Renal pelvis (tissue), 4 donors: Measurements from ENCODE around the gene PICK1. TPM values are rescaled to one million over a fixed set of nuclear protein-coding genes. Genes with fewer than 3 reads are reported as not detected.

Source experiments
- DNase-seq: peaks from one replicate; pipeline ENCODE4 v3.0.0-alpha.2; 2013
- polyA plus RNA-seq, 3 donors: library from polyadenylated mRNA; unstranded; fragments of 120-200 nt; gene quantifications; one replicate each; pipeline ENCODE4 v1.2.1, GENCODE V29; 2013; ENCODE audit not compliant: insufficient read length in 3 of 3

Gene PICK1
- polyA plus RNA-seq, 3 donors = 34.8 to 43.7 (median 41.9) TPM

DNA sequence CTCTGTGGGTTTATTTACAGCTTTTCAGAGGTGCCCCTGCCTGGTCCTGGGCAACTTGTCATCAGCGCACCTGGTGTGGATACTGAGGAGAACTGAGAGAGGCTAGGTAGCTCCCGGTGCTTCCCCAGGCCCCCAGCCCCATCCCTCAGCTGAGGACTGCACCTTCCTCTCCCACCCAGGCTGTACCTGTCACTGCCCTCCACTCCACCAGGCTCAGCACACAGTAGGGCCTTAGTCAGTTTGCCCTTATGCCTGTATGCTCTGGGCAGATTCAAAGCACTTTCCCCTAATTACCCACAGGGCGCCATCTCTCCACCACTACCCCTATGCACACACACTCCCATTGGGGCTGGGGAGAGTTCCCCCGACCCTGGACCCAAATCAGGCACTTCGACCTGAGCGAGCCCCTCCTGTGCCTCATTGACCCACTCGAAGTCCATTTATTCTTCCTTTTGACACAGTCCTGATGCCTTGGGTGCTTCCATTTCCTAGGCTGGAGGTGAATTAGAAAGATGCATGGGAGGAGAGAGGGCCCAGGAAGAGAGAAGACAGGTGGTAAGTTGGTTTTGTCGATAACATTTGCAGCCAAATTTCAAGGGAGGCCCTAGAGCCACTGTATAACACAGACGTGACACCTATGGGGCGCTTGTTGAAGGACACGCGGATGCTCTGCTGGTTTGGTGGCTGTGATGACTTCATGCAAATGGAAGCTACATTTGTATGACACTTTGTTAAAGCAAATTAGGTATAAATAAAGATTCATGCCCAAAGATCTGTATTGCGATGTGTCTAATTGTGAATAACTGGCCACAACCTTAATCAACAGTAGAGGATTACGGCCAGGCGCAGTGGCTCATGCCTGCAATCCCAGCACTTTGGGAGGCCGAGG lies 13.8 kb upstream of the PICK1 start:
- no peak for DNase-seq

DNA sequence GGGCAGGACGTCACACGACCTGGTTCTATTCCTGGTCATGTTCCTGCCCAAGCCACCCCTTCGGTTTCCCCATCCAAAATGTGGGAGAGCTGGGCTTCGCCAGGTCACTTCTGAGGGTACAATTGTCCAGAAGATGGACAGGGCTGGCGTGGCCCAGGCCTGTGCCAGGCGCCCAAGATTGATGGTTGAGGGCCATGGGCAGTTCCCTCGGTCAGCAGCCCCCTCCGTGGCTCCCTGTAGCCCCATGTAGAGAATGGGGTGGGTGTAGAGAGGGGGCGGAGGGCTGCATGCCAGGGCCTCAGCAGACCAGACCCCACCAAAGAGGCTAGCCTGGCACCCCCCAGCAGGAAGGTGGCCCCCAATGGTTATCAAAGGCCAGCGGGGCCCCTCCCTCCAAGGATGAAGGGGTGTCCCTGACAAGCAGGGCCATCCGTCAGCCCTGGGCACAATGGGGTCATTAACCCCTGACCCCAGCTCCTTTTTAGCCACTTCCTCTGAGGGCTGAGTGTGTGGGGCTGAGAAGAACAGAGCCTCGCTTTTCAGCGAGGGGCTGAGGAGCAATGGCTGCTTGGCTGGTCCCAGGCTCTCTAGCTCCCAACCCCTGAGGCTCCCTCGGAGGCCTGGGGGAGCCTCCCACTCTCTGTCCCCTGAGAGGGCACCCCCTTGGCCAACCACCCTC lies 11.0 kb upstream of the PICK1 start:
- DNase-seq = no peak

DNA sequence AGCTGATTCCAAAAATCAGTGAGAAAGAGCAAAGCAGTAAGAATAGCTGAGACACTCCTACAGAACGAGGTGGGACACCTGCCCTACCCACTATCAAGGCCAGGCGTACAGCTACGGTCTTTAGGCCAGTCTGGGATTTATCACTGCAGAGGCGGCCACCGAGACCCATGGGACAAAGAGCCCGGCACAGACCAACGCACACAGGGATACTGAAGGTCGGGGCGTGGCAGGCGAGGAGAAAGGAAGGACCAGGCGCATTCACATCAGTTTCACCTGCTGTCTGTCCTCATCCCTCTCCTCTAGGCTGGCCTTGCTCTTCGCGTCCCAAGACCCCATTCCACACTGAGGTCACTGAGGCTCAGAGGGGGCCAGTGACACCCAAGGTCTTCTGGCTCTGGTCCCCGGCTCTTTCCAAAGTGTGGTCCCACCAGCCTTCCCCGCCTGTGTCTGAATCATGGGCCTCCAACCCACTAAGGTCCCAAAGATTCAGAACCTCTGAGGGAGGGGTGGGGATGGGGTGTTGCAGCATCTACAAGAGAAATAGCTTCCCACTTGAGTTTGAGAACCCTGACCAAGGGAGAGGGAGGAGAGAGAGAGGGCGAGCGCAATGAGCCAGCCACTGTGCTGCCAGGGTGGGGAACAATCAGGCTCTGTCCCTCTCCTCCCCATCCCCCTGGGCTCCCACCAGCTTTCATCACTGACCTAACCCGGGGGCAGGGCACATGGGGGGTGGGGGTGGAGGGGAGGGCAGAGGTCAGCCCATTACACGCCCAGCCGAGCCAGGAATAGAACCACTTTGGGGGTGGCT lies 7.2 kb upstream of the PICK1 start:
- DNase-seq = no peak

DNA sequence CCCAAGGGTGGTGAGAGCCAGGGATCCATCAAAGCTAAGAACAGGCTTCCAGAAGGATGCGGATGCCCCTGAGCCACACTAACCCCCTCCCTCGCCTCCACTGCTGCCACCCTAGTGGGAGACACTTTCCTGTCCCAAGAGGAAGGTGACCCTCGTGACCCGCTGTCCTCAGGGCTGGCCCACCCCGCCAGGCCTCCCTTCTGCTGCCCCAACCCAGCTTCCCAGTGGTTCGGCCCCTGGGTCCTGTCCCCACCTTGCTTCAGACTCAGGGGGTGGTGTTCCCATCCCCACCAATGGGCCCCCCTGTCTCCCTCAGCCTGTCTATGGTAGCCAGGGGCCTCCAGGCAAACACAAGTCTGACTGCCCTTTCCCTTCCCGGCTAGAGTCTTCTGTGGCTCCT lies 6.5 kb upstream of the PICK1 start:
- DNase-seq = no peak

DNA sequence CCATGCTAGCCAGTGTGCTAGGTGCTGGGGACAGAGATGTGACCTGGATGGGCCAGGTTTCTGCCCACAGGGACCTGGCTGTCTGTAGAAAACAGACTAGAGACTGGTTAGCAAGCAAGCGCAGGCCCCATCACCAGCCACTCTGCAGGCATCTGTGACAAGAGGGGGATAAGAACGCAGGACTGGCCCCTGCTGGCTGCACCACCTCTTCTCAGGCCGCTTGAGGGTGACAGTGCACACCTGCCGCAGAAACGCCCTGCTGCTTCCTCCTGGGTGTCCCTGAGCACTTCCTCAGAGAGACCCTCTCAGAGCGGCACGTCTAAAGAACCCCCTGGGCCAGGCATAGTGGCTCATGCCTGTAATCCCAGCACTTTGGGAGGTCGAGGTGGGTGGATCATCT lies 5.9 kb upstream of the PICK1 start:
- DNase-seq = no peak

DNA sequence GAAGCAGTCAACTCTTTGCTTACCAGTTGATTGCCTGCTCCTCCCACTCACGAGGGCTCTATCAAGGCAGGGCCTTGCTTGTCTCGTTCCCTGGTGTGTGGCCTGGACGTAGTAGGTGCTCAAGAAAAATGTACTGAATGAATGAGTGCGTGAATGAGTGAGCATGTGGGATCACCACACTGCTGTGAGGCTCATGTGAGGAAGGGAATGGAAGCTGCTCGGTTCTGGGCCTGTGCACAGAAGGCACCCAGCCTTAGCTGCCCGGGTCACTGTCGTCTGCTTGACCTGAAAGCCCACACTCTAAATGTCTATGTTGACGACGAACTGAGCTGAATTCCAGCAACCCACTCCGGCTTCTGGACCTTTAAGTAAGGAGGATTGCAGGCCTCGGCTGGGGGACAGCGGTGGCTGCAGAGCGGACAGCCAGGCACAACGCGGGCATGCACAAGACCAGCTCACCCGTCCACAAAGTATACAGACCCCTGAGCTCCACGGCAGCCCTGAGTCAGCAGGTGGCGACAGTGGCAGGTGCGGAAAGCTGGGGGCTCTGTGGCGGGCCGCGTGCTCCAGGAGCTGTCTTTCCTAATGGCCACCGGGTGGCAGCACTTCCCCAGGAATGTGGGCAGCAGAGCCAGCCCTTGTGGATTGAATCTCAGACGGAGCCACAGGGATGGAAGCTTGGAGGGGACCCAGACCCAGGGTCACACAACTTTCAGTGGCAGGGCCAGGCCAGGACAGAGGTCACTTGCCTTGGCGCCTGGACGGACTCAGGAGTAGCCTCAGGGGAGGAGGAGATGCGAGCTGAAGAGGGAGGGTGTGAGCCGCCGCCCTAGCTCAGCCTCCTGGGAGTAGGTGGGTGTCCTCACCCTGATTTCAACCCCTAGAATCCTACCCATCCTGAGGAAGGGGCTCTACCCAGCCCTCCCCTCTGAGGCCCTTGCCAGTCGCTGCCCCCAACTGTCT lies 5.0 kb upstream of the PICK1 start:
- peak; percentile 83 for DNase-seq

DNA sequence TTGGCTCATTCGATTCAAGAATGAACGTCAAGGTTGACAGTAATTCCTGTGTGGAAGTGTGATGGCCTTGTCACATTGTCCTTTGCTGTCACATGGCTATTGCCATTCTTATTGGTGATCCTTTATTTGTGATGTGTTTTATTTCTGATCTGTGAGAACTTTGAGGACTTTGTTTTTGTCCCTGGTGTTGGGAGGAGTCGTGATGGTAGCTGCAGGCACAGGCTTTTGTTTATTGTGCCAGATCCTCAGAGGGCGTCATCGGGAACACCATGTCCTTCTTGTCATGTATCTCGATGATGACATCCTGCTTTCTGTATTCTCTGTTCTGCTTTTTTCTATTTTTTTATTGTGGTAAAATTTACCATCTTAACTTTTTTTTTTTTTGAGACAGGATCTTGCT lies 5.6 kb downstream of the PICK1 start:
- no peak for DNase-seq

DNA sequence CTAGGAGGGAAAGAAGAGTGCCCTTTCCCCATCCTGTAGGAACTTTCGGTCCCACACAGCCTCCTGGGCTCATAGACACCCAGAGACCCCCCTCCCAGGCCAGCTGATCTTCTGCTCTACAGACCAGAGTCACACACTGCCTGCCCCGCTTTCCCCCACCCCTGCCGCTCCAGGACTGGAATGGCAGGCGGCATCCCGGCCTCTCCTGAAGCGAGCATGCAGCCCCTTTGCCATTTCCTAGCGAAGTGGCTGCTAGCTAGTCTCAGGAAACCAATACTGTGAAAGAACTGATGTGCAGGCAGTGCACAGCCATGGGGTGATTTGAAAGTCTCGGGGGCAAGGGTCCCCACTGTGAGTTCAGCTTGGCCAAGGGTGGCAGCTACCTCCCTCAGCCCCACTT lies 8.3 kb downstream of the PICK1 start:
- DNase-seq = no peak

DNA sequence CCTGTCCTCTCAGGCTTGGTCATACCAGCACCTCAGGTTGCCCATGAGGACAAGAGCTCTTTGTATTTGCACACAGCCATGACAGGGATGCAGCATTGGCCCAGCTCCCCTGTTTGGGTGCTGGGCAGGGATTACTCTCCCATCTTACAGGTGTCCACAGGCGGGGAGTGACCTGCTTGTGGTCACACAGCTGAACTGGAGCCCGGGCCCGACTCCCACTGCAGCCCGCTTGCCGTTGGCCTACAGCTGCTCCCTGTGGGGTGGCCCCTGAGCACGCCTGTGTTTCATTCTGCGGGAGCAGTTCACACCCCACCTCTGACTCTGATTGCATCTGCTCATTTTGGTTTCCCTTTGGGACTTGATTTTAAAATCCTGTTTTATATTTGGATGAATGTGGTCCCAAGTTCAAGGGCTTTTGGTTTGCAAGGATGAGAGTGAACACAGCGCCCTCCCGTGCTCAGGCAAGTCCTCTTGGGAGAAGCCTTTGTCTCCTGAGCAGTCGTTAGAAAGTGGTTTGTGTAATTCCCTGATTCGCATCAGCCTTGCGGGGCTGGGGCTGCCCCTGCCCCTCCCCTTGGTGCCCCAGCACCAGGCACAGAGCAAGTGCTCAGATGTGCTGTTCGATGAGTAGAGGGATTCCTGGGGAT lies 9.3 kb downstream of the PICK1 start:
- no peak for DNase-seq

DNA sequence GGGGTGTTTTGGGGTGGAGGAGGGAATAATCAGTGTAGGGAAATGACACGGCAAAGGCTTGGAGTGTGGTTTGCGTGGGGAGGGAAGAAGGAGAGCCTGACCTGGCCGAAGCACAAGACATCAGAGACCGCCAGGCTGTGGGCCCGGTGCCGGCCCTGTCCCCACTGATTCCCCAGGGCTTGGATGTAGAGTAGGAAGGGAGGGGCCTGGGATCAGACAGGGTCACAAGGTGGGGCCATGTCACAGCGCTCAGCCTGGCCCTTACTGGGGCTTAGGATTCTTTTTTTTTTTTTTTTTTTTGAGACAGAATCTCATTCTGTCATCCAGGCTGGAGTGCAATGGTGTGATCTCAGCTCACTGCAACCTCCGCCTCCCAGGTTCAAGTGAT lies 9.8 kb downstream of the PICK1 start:
- DNase-seq = no peak

DNA sequence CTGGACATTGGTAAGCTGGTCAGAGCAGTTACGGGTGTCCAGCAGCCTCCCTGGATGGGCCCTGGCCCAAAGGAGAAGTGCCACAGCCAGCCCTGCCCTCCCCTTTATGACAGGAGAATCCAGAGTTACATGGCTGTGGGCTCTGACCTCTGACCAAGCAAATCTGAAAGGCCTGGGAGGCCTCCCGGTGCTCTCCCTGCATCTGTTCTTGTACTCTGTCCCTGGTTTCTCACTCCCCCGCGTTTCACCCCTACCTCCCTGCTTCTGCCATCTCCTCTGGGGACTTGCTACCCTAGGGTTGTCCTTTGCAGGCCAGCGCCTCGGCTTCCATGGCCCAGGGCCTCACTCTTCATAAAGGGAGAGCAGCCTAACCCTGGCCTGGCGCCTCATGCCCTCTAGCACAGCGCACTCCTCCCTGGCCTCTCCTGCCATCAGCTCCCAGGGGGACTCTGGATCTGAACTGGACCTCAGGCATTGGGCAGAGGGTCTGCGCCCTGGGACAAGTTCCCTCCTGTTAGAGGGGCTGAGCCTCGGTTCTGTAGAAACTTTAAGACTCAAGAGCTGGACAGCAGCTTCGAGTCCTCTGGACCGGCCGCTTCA lies 10.7 kb downstream of the PICK1 start:
- no peak for DNase-seq

DNA sequence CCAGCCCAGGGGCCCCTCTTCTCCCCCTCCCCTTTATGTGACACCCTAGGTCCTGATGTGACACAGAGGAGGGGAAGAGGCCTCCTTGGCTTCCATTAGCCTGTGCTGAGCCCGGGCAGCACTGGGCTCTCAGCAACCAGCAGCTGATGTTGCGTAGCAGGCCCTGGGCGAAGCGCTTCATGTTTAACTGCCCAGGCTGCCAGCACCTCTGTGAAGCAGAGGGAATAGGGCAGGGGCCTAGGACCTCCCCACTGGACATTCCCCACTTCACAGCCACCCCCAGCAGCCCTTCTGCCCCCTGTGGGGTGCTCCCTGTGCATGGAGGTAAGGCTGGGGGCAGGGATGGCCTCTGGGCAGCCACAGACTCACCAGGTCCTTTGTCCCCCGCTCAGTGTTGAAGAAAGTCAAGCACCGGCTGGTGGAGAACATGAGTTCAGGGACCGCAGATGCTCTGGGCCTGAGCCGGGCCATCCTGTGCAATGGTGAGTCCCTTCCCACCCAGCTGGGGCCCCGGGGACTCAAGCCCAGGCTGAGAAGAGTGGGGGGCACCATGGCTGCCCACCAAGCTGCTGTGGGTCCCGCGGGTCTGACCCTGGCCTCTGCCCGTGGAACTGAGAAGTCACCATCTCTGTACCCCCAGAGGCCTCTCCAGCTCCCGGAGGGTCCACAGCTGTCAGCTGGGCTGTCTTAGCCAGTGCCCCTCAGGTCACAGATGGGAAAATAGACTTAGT lies 11.6 kb downstream of the PICK1 start:
- DNase-seq = no peak

DNA sequence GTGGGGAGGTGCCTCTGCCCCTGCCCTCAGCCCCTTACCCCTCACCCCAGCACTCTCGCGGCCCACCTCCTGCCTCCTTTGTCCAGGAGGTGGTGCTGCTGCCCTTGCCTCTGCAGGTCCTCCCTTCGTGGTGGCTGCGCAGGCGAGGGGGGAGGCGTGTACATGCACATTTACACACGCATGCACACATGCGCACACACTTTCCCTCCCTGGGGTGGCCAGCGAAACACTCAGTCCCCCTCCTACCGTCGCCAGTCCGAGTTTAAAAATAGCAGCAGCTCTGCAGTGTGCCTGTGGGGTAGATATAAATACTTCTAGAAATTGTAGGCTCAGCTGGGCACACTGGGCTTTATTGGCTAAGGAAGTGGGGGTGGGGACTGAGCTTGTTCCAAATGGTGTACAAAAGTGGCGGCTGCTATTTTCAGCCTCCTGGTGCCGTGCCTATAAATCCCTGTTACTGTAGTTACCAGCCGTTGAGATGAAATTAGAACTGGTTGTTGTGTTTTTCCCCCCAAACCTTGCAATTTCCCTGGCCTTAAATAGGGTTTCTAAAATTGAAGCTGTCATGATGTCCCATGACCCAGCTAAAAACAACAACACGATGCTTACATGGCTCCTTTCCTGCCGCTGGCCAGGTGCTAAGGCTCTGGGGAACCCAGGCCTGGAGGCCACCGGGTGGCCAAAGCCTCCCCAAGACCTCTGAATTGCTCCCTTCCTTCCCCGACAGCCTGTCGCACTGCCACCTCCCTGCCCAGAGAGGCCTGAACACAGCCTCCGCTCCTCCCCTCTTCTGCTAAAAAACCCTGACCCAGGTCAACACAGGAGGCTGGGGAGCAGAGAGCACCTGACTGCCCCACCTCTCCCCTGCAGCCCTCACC lies 12.4 kb downstream of the PICK1 start:
- DNase-seq = no peak

DNA sequence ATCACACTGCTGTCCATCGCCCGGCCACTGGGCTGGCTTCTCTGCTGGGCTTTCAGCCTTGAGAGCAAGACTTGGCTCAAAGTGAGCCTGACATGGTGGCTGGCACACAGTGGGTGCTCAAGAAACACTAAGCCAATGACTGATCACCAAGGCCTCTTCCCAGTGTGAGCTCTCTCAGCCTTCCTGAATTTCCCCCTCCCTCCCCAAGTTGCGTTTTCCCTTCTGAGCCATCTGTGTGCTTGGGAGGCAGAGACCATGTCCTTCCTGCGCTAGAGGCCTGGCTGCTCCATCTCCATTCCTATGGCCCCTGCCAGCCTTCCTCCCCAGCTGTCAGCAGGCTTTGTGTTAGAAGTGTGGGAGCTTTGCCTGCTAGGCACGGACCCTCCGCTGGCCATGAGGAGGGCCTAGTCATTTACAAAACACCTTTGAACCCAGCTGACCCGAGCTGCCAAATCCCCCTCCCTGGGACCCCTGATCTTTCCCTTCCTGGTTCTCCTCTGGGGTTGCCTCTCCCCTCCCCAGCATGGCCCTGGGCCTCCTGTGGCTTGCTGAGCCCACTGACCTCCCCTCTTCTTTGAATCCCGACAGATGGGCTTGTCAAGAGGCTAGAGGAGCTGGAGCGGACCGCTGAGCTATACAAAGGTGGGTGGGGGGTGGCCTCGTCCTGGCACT lies 13.2 kb downstream of the PICK1 start:
- DNase-seq = no peak

DNA sequence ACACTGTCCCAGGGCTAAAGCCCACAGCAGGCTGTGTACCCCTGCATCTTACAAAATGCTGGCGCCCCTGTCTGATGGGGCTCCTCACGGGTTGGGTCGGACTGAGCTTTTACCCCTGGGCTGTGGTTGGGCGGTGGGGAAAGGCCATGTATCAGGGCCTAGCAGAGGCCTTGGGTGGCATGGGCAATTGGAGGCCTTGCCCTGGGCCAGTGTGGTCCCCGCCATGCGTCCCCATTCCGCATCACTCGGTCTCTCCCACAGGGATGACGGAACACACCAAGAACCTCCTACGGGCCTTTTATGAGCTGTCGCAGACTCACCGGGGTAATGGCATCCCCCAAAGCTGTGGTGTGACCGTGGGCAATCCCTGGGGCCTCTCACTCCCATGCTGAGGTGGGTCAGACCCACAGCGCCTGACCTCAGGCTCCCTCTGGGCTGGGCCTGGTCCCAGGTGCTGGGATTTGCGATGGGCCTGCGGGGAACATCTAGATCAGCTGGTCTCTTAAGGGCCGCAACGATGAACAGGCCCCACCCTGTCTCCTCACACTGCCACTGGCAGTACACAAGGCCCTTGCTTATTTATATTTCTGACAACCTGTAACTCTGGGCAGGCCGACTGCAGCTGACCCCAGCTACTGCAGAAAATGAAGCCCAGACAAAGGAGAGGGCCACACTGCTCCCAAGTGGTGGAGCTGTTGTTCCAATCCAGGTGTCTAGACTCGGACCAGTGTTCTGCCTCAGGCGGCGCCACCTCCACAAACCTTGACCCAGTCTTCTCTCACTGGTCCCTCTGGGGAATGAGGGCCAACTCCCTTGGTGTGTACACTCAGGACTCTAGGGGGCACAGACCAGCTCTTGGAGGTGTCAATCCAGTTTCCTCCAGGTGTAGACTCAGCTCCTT lies 14.5 kb downstream of the PICK1 start:
- DNase-seq = no peak

DNA sequence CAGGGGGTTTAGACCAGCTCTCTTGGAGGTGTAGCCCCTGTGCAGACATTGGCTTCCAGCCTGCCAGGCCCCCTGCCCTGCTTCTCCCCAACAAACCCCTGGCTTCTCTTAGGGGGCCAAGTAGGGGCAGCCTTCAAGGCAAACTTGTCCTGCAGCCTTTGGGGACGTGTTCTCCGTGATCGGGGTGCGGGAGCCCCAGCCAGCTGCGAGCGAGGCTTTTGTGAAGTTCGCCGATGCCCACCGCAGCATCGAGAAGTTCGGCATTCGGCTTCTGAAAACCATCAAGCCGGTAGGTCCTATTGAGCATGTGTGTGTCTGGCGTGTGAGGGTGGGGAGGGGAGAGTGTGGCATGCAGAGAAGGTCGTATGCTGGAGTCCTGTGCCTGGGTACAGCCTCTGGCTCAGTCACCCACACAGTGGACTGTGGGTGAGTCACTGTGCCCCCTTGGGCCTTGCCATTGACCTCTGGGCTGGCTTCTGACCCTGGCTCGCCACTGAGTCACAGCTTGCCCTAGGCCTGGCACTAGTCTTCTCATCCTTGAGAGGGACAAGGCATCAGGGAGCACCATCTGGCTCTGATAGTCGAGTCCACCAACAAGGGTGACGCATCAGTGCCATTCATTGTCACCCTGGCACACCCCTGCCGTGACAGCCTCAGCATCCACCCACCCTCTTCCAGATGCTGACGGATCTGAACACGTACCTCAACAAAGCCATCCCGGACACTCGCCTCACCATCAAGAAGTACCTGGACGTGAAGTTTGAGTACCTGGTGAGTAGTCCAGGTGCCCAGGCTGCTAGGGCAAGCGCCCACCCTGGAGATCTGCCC lies 15.3 kb downstream of the PICK1 start:
- no peak for DNase-seq
